ENCODE results near the gene MYH10.

GRCh38 chr17:8480011-8480976, 150.2 kb downstream of the MYH10 start:
- no peak for TF ChIP-seq CTCF (IDR thresholded peaks at IDR 0.05)
- TF ChIP-seq POLR2A (IDR thresholded peaks at IDR 0.05) = no peak
